ENCODE results near the gene ERBB4.

DNA sequence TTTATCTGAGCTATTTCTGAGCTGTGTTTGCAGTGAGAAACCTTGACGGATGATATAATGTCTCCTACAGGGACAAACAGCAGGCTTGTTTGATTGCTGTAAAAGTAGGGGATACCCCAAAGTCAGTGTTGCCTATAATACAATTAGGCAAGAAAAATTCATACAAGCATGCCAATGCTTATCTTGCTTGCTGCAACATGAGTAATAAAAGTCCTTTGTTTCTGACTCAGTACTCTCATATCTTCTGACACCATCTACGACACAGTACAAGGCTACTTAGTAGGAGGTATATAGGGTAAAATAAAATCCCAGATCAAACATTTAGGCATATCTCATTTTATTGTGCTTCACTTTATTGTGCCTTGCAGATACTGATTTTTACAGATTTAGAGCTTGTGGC is 33.0 kb downstream of the ERBB4 start:
- TF ChIP-seq, protein P1, sequence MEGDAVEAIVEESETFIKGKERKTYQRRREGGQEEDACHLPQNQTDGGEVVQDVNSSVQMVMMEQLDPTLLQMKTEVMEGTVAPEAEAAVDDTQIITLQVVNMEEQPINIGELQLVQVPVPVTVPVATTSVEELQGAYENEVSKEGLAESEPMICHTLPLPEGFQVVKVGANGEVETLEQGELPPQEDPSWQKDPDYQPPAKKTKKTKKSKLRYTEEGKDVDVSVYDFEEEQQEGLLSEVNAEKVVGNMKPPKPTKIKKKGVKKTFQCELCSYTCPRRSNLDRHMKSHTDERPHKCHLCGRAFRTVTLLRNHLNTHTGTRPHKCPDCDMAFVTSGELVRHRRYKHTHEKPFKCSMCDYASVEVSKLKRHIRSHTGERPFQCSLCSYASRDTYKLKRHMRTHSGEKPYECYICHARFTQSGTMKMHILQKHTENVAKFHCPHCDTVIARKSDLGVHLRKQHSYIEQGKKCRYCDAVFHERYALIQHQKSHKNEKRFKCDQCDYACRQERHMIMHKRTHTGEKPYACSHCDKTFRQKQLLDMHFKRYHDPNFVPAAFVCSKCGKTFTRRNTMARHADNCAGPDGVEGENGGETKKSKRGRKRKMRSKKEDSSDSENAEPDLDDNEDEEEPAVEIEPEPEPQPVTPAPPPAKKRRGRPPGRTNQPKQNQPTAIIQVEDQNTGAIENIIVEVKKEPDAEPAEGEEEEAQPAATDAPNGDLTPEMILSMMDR (IDR thresholded peaks at IDR 0.05), result no peak
- no peak for TF ChIP-seq POLR2AphosphoS5 (IDR thresholded peaks at IDR 0.05)
